GM12878 (cell line): ENCODE results near the gene ARF3. TPM values are rescaled to one million over a fixed set of nuclear protein-coding genes. Genes with fewer than 3 reads are reported as not detected.

Experiments
- ATAC-seq: fragments of 200-7000 bp; cut with Tn5 transposase; 3 replicates; pipeline ENCODE4 v1.9.1; 2020; ENCODE audit warnings: mild to moderate bottlenecking, moderate library complexity
- BruUV-seq: library from RNA; stranded (reverse); fragments of 400-500 nt; replicated peaks from 2 replicates; lab custom pipeline; 2021; lab: Mats Ljungman, UMichigan
- CTCF ChIA-PET: fragments of 300-600 bp; sonication (Branson Sonifier 250); formaldehyde crosslinking; extraction: SDS; loops from one replicate; lab custom pipeline; 2021; ENCODE audit warnings: inconsistent platforms; lab: Yijun Ruan, JAX
- POLR2A ChIA-PET: fragments of 350-600 bp; formaldehyde crosslinking; extraction: SDS; loops from one replicate; lab custom pipeline; 2021; ENCODE audit warnings: inconsistent platforms; lab: Charles Lee
- RAD21 ChIA-PET: fragments of 300-600 bp; sonication (Branson Sonifier 250); formaldehyde crosslinking; loops from one replicate; lab custom pipeline; 2023; ENCODE audit warnings: antibody characterized with exemption; ENCODE audit not compliant: unreplicated experiment; lab: Charles Lee
- SMC1A ChIA-PET: fragments of 300-600 bp; sonication (Branson Sonifier 250); formaldehyde crosslinking; loops from one replicate; lab custom pipeline; 2023; ENCODE audit not compliant: unreplicated experiment, uncharacterized antibody; lab: Charles Lee
- DNase-seq: peaks from one replicate; pipeline ENCODE4 v3.0.0-alpha.2; 2011; ENCODE audit warnings: low read depth, low spot score
- FAIRE-seq: peaks from 3 replicates; lab custom pipeline; 2011; peaks lifted over from hg19 to GRCh38; lab: Jason Lieb, UNC
- H2AFZ ChIP-seq: 2 replicates; pipeline ENCODE4 v1.6.0; 2011; ENCODE audit warnings: low read depth, low read length, control low read depth; ENCODE audit not compliant: control insufficient read depth
- H3K27ac ChIP-seq: 2 replicates; pipeline ENCODE4 v1.5.1; 2011; ENCODE audit warnings: control low read depth; ENCODE audit not compliant: control insufficient read depth, insufficient read depth
- H3K27me3 ChIP-seq, 2 experiments: replicated peaks in 1 of 2; 2 replicates each; pipeline versions ENCODE4 v1.6.0 to v1.6.1; 2011; ENCODE audit warnings: low read length in 1 of 2; ENCODE audit not compliant: control insufficient read depth in 2 of 2, insufficient read depth in 2 of 2
- H3K36me3 ChIP-seq, 2 experiments: 2 replicates each; pipeline ENCODE4 v1.5.1; 2011; ENCODE audit warnings: low read length in 1 of 2; ENCODE audit not compliant: control insufficient read depth in 2 of 2, insufficient read depth in 2 of 2
- H3K4me1 ChIP-seq: 2 replicates; pipeline ENCODE4 v1.6.1; 2011; ENCODE audit warnings: mild to moderate bottlenecking, low read length, moderate library complexity, mixed read lengths; ENCODE audit not compliant: control insufficient read depth, insufficient read depth
- H3K4me2 ChIP-seq: 2 replicates; pipeline ENCODE4 v1.6.0; 2011; ENCODE audit warnings: control low read depth; ENCODE audit not compliant: control insufficient read depth, insufficient read depth
- H3K4me3 ChIP-seq: fragments of 200-600 bp; sonication (generic); 2 replicates; pipeline ENCODE4 v1.5.1; 2016
- H3K79me2 ChIP-seq: 2 replicates; pipeline ENCODE4 v1.6.0; 2011; ENCODE audit warnings: low read length; ENCODE audit not compliant: control insufficient read depth, insufficient read depth
- H3K9ac ChIP-seq: 2 replicates; pipeline ENCODE4 v1.8.0; 2011; ENCODE audit warnings: low read length, control low read depth, mixed read lengths; ENCODE audit not compliant: control insufficient read depth, insufficient read depth
- H3K9me3 ChIP-seq: replicated peaks from 3 replicates; pipeline ENCODE4 v1.5.1; 2011; ENCODE audit warnings: mild to moderate bottlenecking, low read length; ENCODE audit not compliant: control insufficient read depth, insufficient read depth
- H4K20me1 ChIP-seq: 2 replicates; pipeline ENCODE4 v1.6.0; 2011; ENCODE audit not compliant: control insufficient read depth, insufficient read depth
- LARP7 ChIP-seq: fragments of 450-650 bp; IDR thresholded peaks from 2 replicates; pipeline ENCODE4 v1.6.1; 2017; ENCODE audit warnings: mild to moderate bottlenecking
- MTA3 ChIP-seq: IDR thresholded peaks from 2 replicates; pipeline ENCODE4 v1.6.1; 2012; ENCODE audit warnings: low read length, inconsistent platforms, borderline replicate concordance
- RAD51 ChIP-seq: fragments of 450-650 bp; IDR thresholded peaks from 2 replicates; pipeline ENCODE4 v1.6.1; 2016; ENCODE audit warnings: moderate library complexity, mild to moderate bottlenecking, inconsistent platforms
- RBBP5 ChIP-seq: fragments of 200-600 bp; sonication (generic); conservative IDR thresholded peaks from 2 replicates; pipeline ENCODE4 v1.6.1; 2016
- SIN3A ChIP-seq: IDR thresholded peaks from 2 replicates; pipeline ENCODE4 v1.6.1; 2012; ENCODE audit warnings: low read depth, low read length, improper control_type of control experiment
- STAT1 ChIP-seq: fragments of 450-650 bp; conservative IDR thresholded peaks from 2 replicates; pipeline ENCODE4 v1.6.1; 2014; ENCODE audit warnings: antibody characterized with exemption, mild to moderate bottlenecking
- WGBS: methylation state at CpG from one replicate; pipeline ENCODE4 v1.1.6; 2016; ENCODE audit warnings: low lambda C conversion rate; ENCODE audit not compliant: insufficient replicate concordance, insufficient coverage; ENCODE audit errors: missing lambda C conversion rate; 5-methylcytosine and 5-hydroxymethylcytosine counted together
- in situ Hi-C: fragments of 300-500 bp; cut with MboI; formaldehyde crosslinking; loops from 9 replicates; pipeline ENCODE4 v1.14.3; 2018; ENCODE audit warnings: mixed read lengths
- intact Hi-C: fragments of 100-400 bp; cut with micrococcal nuclease; formaldehyde crosslinking; loops from one replicate; pipeline ENCODE4 v1.14.2; 2022; ENCODE audit not compliant: unreplicated experiment
- polyA plus RNA-seq, 11 experiments: library from polyadenylated mRNA; depleted of rRNA in 4 of 11; unstranded in 6 of 11; stranded (reverse) in 5 of 11; fragments of >200 nt; fragmentation: Nextera tagmentation in 4 of 11; fragmentation: Illumina TruSeq in 1 of 11; extraction: Ambion mirVana in 4 of 11; extraction: Trizol in 1 of 11; gene quantifications; 1 replicate in 1 of 11; 2 replicates in 10 of 11; pipeline versions ENCODE4 v1.2.1 to v1.2.3, GENCODE V29; 2011 to 2016; ENCODE audit warnings: inconsistent platforms in 2 of 11, missing spikeins in 2 of 11, low read depth in 1 of 11
- total RNA-seq, 4 experiments: library from RNA; depleted of rRNA in 3 of 4; stranded (reverse); fragments of >200 nt in 3 of 4; fragmentation: Illumina TruSeq in 1 of 4; extraction: Trizol in 1 of 4; gene quantifications; 2 replicates each; pipeline versions ENCODE4 v1.2.1 to v1.2.3, GENCODE V29; 2013 to 2021
- TF ChIP-seq, protein P1 (sequence below): fragments of 450-650 bp; IDR thresholded peaks from 2 replicates; pipeline ENCODE4 v1.6.1; 2016; ENCODE audit warnings: mild to moderate bottlenecking

Gene ARF3
- total and polyA plus RNA-seq, 10 of the 15 experiments (the other 5 are each of a cell fraction or from before 2014, with no cell fraction given) = 8.7 to 263 (median 74.4) TPM

DNA sequence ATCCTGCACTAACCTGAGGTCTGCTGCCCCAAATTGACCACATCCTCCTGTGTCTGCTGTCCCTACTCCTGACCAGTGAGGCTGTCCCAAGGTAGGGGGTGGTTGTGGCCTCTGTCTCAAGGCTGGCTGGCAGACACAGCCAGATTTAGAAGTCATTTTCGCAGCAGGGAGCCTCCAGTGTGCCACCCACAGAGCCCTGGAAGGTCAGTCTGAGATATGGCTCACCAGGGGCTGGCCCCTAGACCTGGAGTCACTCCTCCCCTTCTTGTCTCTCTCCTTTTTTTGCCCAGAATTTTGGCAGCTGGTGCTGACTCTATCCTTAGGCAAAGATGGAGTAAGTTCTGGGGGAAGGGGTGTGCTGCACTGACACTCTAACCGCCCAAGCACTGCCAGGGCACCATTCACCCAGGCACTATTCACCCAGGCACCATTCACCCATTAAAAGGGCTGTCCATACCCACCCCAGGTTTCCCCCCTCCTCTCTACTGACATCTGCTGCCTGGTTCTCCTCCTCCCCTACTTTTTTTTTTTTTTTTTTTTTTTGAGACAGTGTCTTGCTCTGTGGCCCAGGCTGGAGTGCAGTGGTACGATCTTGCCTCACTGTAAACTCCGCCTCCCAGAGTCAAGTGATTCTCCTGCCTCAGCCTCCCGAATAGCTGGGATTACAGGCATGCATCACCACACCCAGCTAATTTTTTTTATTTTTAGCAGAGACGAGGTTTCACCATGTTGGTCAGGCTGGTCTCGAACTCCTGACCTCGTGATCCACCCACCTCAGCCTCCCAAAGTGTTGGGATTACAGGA, 34.2 kb upstream of the ARF3 start:
- Histone ChIP-seq H3K9ac (no peak overlapping the region), H4K20me1 (peaks cover 3% of the 10 kb centered on the region; the same call in 1 of the 2 replicates), H3K27ac (no peak overlapping the region), H3K4me1 (peaks cover 8% of the 10 kb centered on the region), H3K4me3 (no peak overlapping the region), H2AFZ (no peak overlapping the region), H3K79me2 (no peaks in the 10 kb centered on the region)
- FAIRE-seq (no peak), ATAC-seq (no peak; the same call in 1 of the 3 replicates)
- 18% methylated on average over 8 of the region's 8 CpGs for WGBS
- ChIA-PET CTCF (interaction anchor here (0.5 to 14.1 kb wide), 17 partner anchors 11 to 362 kb away, joined by 3 to 172 read pairs (median 3); partner anchors contain the start of genes DDX23, FKBP11, PRKAG1 and WNT1), RAD21 (interaction anchor here (0.5 to 2.1 kb wide), 5 partner anchors 14 to 1628 kb away, joined by 3 to 7 read pairs (median 3); partner anchors contain the start of gene WNT1), SMC1A (interaction anchor here (1.6 to 2.0 kb wide), 3 partner anchors 12 to 72 kb away, joined by 4 to 7 read pairs (median 5); partner anchors contain the start of gene FKBP11)
- BruUV-seq = no TSS peak
- in situ Hi-C loops = no loop called here
- TF ChIP-seq SIN3A (no peak), LARP7 (no peak), RAD51 (no peak), RBBP5 (no peak), STAT1 (no peak), MTA3 (no peak)
- TF ChIP-seq, protein P1, sequence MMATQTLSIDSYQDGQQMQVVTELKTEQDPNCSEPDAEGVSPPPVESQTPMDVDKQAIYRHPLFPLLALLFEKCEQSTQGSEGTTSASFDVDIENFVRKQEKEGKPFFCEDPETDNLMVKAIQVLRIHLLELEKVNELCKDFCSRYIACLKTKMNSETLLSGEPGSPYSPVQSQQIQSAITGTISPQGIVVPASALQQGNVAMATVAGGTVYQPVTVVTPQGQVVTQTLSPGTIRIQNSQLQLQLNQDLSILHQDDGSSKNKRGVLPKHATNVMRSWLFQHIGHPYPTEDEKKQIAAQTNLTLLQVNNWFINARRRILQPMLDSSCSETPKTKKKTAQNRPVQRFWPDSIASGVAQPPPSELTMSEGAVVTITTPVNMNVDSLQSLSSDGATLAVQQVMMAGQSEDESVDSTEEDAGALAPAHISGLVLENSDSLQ = no peak
- TF ChIP-seq, all 136 proteins: peak for 0
- H3K9me3 ChIP-seq = no peaks in the 10 kb centered on the region
- no peaks in the 10 kb centered on the region for H3K36me3 ChIP-seq
- peaks cover 0 to 2% of the 10 kb centered on the region in 2 experiments; a peak in 3 of 4 replicates for H3K27me3 ChIP-seq
- H3K4me2 ChIP-seq = no peak overlapping the region
- intact Hi-C loops = no loop called here
- no peak for DNase-seq
- POLR2A ChIA-PET = interaction anchor here (0.7 to 1.5 kb wide), 2 partner anchors 57 to 66 kb away, joined by 3 to 5 read pairs; partner anchors contain the start of gene FKBP11
